ENCODE results near the gene CNTNAP5. TPM values are rescaled to one million over a fixed set of nuclear protein-coding genes. Genes with fewer than 3 reads are reported as not detected.

CNTNAP5 gene
- total RNA-seq: not detected in 2 replicates
- polyA plus RNA-seq (2012): not detected

GRCh38 chr2:124025171-124025580 lies at the start of gene CNTNAP5:
CNTNAP5 (plus strand) TSS chr2:124025287; CDS start chr2:124025651, 364 bp downstream.
- DNase-seq (ENCODE audit: low read depth): no peak

- no peak for DNase-seq (ENCODE audit: low read depth)
Measured at GRCh38 chr2:123976054-123976648, 48.9 kb upstream of the CNTNAP5 start.

GRCh38 chr2:123993728-123994323 lies 31.3 kb upstream of the CNTNAP5 start:
- DNase-seq (ENCODE audit: low read depth): peak; percentile 6

- DNase-seq (ENCODE audit: low read depth): no peak
Measured at GRCh38 chr2:123999681-124000080, 25.4 kb upstream of the CNTNAP5 start.

DNA sequence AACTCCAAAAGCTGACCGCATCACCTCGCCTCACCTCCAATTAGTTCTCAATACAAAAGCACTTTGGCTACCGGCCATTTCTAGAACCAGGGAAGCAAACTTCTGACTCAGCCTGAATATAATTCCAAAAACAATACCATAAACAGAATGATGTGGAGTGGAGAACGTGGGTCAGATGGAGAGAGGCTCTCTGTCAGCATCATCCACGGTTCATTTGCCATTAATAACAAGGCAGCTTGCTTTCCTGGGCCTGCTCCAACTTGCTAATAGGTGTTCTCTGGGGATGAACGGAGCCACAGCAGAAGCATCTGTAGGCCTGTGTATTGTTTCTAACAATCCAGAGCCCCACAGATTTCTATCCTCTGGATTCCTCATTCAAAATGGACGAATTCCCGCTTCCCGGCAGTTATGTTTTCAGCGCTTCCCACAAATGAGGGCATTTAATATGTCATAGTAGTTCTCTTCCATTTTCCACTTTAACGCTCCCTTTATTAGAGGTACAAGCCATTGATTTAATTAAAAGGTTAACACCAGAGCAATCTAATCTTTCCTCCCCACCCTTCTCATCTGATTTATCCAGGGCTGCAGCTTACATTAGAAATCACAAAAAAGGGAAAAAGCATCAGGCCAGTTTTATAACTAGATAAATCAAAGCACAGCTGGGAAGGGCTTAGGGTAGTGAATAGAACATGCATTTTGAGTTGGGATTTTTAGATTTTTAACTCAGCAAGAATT lies 23.2 kb upstream of the CNTNAP5 start:
- no peak for DNase-seq (ENCODE audit: low read depth)

DNA sequence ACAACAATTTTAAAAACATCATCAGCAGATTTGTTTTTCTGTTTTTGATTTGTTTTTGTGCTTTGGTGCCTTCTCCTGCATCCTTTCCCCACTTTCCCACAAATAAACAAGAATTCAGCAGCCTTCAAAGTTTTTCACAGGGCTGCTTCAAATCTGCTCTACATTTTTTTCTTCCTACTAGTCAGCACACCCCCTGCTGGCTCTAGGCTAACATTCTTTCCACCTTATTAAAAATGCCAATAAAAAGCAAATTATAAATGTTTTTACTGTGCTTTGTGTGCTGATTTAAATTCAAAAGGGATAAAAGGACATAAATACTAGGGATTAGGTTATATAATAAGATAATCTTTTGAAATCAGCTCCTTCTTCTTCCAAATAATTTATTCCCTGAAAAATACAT lies 6.2 kb upstream of the CNTNAP5 start:
- no peak for DNase-seq (ENCODE audit: low read depth)

DNA sequence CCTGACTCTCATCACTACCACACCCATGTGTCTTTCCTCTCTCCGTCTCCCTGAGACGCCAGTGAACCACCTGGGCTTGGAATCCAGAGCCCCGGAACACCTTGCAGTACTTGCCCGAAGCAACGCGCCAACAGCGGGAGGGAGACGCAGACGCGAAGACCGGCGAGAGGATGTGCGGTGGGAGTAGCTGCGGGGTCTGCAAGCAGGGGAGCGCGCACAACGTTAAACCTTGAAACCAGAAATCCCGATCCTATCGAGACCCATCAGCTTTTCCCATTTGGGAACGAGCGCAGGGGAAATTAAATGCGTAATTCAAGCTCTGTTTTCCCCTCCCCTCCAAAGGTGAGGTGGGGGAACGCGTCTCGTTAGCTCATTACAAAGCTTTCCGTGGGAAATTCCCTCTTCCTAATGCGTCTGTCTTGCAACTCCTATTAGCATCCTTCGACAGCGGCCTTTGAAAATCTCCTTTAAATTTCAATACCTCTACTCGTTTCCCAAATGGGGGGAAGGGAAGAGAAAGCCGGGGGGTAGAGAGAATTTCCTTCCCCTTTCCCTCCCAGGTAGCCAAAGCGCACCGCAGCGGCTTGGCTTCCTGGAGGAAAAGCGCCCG lies 421 bp upstream of the CNTNAP5 start:
- no peak for DNase-seq (ENCODE audit: low read depth)

DNA sequence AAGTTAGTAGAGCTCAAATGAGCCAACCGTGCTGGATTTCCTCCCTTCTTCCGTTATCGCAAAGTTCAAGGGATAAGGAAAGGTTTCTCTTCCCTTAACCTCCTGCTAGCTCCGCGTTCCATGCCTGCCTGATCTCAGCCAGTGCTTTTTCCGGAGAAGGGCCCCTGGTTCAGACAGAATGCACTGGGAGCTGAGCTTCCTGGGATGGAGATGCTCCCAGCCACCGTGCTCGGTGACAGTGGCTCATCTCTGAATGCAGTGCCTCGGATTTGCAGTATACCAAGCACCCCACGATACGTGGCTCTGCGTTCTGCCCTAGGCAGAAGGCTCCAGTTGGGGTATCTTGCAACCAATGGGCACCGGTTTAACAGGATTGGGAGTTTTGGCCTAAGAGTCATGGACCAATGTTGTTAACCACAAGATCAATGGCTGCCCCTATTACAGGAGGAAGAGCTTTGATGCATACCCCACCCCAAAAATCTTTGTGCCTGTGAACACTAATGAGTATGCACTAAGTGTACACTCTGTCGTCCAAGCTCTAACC lies 876 bp downstream of the CNTNAP5 start:
- DNase-seq (ENCODE audit: low read depth): no peak

DNA sequence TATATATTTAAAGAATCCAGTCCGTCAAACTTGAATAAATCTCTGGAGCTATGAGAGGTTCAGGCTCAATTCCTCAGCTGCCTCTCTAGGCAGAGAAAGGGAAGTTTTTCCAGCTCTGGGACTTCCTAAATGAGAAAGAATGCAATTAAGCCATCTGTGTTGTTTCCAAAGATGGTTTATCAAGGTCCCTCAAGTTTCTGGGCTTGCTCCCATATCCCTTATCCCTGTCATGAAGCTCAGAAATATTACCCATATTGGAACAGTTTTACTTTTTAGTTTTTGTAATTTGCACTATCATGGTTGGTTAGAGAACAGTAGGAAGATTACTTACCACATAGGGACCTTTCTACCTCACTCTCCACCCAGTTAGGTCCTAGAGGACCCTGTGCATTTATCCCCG lies 1.4 kb downstream of the CNTNAP5 start:
- no peak for DNase-seq (ENCODE audit: low read depth)

- DNase-seq (ENCODE audit: low read depth): peak; percentile 26
Measured at GRCh38 chr2:124027182-124027581, 2.1 kb downstream of the CNTNAP5 start.

DNA sequence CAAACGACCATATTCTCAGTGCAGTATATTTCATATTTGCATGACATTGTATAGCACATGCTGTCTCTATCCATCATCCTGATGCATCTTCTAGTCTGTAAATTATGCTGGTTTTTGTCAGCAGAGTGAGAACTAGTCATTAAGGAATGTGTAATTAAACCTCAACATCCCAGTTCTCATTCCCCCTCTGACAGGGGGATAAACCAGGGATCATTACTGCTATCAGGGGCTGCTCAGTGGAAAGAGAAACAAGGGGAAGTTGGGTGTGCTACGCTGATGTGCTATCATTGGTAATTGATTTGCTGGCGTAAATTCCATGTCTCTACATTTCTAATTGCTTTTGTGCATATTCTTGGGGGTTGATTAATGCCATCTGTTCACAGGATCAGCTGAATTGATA lies 7.7 kb downstream of the CNTNAP5 start:
- DNase-seq (ENCODE audit: low read depth): no peak

DNA sequence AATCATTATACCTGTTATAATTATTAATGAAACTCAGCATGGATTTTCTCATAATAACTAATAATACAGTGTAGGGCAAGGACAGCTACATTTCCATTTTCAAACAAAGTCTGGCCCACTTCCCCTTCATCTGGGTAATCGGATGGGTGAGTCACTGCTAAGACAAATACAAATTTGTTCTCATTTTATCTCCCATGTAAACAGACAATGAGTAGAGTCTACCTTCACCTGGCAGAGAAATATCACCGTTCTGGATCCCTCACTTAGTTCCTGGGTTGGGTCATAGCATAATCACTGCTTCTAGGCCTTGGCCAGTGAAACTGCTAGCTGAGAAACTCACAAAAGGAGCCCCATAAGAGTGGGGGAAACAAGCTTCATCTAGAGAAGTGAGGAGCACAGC lies 9.2 kb downstream of the CNTNAP5 start:
- DNase-seq (ENCODE audit: low read depth): no peak

GRCh38 chr2:124035001-124035400 lies 9.9 kb downstream of the CNTNAP5 start:
- DNase-seq (ENCODE audit: low read depth): no peak

DNA sequence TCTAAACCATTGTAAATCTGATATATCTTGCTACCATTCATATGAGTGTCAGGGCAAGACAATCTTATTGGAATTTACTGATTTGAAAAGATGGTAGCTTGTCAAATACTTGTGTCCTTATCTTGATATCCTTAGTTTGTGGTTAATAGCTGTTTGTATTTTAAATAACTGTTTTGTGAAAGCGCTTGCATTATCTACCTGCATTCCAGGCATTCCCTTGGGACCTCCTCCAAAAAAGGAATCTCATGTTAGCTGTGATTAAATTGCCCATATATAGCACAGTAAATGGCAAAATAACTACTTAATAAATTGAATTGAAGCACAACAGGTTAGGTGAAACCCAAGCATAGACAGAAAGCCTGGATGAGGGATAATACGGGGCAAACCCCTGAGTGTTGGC lies 13.9 kb downstream of the CNTNAP5 start:
- no peak for DNase-seq (ENCODE audit: low read depth)

GRCh38 chr2:124039762-124040291 lies 14.7 kb downstream of the CNTNAP5 start:
- no peak for DNase-seq (ENCODE audit: low read depth)

GRCh38 chr2:124045894-124046293 lies 20.8 kb downstream of the CNTNAP5 start:
- DNase-seq (ENCODE audit: low read depth): no peak

GRCh38 chr2:124046332-124046731 lies 21.2 kb downstream of the CNTNAP5 start:
- DNase-seq (ENCODE audit: low read depth): no peak

DNA sequence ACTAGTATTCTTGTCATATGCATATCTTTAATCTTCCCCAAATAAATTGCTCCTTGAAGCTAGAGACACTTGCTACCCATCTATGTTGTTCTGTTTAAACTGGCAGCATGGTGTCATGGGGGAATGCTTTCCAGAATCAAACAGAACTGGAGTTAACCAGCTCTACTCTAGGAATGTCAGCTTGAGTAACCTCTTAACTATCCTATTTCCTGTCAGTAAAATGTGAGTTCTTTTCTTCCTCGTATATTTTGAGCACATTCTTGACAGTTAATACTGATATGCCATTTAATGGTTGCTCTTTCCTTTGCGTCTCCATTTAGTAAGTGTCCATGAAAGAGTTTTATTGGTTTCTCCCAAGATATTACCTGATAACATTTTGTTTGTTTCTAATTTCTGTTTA lies 23.0 kb downstream of the CNTNAP5 start:
- no peak for DNase-seq (ENCODE audit: low read depth)

- DNase-seq (ENCODE audit: low read depth): no peak
Measured at GRCh38 chr2:124048664-124049063, 23.6 kb downstream of the CNTNAP5 start.

DNA sequence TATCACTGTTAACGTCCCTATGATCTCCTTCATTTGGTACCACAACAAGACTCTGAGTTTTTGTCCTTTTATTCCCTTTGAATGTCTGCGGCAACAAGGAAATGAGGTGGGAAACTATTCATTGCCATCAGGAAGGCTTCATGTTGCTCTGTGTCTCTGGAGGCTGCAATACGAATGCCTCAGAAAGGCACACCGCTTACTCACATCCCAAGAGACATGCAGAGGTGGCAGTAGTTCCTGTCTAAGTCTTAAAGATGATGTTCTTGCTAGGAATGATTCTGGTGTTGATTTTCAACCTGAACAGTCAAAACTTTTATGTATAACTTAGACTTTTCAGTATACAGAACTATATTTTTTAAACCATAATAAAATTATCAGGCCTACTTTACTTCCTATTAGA lies 24.0 kb downstream of the CNTNAP5 start:
- DNase-seq (ENCODE audit: low read depth): no peak

DNA sequence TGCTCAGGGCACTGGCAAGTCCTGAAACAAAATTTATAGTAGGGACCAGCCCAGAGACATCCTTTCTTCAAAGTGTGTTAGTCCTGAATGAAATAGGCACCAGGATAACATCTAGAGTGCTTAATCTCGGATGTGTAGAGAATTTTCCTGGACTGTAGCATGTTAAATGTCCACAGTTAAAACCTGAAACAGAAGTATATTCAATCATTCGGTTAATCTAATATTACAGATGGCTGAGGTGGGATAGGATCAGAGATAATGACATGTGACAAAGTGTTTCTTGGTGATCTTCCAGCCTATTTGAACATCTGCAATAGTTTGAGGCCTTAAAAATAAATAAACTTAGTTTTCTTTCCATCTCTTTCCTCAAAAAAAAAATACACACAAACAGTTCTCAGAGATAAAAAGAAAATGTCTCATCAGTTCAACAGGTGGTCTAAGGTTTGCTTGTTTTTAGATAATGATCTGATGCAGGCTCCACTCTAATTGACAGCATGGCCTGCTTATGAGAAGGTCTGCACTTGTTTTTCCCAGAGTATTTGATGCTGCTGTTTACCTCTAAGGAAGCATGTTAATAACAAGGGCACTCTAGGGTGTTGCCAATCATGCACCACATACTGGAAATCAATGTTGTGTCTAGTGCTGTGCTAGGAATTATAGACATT lies 25.9 kb downstream of the CNTNAP5 start:
- no peak for DNase-seq (ENCODE audit: low read depth)

Data from myocyte (in vitro differentiated cells).